ENCODE data around the gene COL23A1.

GRCh38 chr5:178495706-178496105 lies 94.5 kb downstream of the COL23A1 start:
- no peak for TF ChIP-seq POLR2A (IDR thresholded peaks at IDR 0.05; ENCODE audit: low read length)
- no peak for TF ChIP-seq GATA1 (IDR thresholded peaks at IDR 0.05; ENCODE audit: low read depth, low read length)
